GM20000 (cell line): ENCODE measurements around the gene ZDHHC20.

Source experiments
- DNase-seq: peaks from one replicate; pipeline ENCODE4 v3.0.0; 2012; ENCODE audit warnings: low spot score
- TF ChIP-seq, protein P1 (sequence below): IDR thresholded peaks from 2 replicates; pipeline ENCODE4 v1.5.1; 2012; ENCODE audit warnings: mild to moderate bottlenecking, control low read depth; ENCODE audit errors: extremely low read depth, missing control alignments

The ZDHHC20 gene

DNA sequence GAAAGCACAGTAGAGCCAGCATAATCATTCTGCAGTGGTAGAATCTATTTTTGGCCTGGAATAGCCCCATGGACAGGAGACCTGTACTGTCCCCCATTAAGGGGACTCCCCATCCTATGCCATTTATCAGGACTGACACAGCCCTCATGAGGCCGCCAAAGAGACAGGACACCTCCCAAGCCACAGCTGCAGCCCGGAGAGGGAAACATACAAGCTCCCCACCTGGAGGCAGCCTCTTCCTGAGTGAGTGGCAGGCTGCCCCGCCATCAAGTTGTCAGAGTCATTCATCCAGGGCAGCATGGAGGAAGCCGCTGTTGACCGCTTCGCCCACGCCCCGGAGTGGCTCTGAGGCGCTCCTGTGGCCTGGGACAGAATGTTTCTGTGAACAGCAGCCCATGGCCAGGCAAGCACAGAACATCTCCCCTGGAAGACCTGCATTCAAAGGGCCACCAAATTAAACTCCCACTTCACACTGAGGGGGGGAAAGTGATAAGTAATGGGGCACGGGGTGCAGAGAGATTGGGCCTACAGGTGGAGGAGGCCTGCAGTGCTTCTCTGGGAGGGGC, 111.3 kb downstream of the ZDHHC20 start:
- DNase-seq = no peak
- TF ChIP-seq, protein P1, sequence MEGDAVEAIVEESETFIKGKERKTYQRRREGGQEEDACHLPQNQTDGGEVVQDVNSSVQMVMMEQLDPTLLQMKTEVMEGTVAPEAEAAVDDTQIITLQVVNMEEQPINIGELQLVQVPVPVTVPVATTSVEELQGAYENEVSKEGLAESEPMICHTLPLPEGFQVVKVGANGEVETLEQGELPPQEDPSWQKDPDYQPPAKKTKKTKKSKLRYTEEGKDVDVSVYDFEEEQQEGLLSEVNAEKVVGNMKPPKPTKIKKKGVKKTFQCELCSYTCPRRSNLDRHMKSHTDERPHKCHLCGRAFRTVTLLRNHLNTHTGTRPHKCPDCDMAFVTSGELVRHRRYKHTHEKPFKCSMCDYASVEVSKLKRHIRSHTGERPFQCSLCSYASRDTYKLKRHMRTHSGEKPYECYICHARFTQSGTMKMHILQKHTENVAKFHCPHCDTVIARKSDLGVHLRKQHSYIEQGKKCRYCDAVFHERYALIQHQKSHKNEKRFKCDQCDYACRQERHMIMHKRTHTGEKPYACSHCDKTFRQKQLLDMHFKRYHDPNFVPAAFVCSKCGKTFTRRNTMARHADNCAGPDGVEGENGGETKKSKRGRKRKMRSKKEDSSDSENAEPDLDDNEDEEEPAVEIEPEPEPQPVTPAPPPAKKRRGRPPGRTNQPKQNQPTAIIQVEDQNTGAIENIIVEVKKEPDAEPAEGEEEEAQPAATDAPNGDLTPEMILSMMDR = no peak

DNA sequence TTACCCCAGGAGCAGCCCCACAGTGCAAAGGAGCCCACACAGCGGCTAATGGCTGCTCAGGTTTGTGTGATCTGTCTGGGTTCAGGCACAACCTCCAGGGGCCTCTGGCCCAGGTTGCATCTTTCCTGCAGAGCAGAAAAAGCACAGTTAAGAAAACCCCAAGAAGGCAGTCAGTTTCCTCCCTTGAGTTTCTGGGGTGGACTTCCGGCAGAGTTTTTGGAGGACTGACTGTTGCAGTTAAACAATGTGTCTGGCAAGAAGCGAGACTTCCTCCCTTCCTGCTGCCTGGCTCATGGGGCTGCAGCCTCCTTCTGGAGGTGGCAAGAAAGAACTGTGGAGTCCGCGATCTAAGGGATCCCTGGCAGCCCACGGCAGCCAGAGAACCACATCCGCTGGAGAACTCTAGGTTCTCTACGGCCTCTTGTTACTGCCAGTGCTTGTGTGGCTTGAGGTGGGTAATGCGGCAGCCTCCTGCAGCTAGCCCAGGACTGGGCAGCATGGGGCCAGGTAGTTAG, 114.4 kb downstream of the ZDHHC20 start:
- DNase-seq = no peak
- TF ChIP-seq, protein P1 = no peak

DNA sequence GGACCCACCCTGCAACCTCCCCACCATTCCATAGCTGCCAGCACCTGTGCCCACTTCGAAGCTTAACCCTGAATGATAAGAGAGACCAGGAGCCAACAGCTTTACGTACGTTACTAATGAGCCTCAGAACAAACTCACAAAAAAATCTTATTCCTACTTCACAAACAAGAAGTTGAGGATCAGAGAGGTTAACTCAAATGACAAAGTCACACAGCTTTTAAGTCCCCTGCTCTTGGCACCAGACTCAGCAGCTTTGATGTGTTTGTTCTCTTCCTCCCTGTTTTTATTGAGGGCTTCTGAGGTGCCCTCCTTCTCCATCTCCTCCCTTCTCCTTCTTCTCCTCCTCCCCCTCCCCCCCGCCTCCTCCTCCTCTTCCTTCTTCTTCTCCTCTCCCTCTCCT, 115.4 kb downstream of the ZDHHC20 start:
- TF ChIP-seq, protein P1 = no peak

DNA sequence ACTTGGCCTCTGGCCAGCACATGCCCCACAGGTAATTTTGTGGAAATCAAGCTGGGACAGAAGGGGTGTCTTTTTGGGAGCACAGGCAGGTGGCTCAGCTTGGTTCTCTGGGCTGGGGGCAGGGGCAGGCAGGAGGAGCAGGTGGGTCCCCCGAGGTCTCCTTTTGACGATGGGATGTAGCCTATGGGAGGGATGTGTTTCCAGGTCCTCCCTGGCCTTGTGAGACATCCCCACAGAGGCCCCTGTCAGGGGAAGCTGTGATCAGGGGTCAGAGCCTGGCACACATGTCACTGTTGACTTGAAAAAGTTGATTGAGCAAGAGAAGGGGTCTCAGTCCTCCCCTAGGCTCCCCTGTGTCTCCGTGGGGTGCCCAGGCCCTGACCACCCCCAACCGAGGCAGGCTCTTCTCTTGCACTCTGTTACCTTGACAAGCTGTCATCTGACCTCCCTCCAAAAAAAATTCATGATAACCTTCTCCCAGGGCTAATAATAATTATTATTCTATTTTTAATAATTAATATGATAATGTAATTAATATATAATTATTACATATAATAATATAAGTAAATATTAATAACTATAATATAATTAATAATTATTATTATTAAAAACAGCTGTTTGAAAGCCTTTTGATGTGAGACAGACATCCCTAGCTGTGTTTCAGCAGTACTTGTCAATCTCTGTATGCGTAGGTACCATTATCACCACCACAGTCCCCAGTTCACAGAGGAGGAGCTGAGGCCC, 116.2 kb downstream of the ZDHHC20 start:
- DNase-seq = no peak
- TF ChIP-seq, protein P1 = no peak

More for the DNA sequence above, 115.4 kb downstream of the ZDHHC20 start:
- no peak for DNase-seq

DNA sequence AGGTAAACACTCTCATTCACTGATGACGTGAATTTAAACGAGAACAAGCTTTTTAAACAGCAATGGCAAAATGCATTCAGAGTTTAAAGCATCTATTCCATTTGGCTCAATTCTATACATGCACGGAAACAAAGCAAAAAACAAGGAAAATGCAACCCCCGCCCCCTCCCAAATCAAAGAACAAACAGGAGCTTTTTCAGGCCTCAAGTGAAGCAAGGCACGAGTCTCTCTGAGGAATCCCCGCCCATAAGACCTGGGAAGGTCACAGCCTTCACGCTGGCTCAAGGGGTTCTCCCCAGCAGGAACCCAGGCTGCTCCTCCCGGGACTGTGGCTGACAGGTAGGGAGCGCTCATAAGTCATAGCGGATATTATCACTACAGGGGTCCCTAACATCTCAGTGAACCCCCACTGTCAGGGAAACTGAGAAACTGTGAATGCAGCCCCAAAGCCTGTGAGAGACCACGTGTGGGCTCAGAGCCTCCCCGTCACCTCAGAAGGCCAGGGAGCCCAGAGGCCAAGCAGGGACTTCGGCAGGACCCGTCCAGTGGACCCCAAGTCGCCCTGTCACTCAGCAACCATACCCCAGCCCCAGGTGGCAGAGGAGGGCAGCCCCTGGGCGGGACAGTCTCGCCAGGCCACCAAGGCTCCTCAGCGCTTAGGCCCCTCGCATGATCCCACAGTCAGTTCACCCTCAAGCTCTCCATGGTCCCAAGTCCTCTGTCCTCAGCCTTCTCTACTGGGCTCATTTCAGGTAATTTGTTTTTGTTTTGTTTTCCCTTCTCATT, 117.3 kb downstream of the ZDHHC20 start:
- TF ChIP-seq, protein P1 = no peak
- DNase-seq = no peak

DNA sequence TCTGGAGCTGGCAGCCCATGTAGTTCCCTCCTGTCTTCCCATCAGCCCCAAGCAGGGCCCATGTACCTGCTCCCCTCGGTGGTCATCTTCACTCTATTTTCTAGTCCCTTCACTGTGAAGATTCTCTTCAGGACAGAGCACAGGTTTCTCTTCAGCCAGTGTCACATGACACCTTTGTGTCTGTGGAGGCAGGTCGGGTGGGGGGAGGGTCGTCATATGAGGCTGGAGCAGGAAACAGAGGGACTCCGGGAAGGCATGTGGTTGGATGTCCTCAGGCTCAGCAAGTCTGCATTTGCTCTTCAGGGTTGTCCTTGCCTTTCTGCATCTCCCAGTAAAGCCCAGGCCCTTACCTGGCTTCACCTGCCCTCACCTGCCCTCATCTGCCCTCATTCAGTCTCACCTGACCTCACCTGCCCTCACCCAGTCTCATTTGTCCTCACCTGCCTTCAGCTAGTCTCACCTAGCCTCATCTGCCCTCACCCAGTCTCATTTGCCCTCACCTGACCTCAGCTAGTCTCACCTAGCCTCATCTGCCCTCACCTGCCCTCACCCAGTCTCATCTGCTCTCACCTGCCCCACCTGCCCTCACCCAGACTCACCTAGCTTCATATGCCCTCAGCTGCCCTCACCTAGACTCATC, 120.3 kb downstream of the ZDHHC20 start:
- DNase-seq = no peak
- TF ChIP-seq, protein P1 = no peak
